Activated CD8-positive, alpha-beta T cell treated with anti-CD3 and anti-CD28 coated beads, Interleukin-2, amount 10 ng/mL, durations not matched to agents 7 days and 5 days (primary cell): Measurements from ENCODE around the gene SLC2A3. TPM values are rescaled to one million over a fixed set of nuclear protein-coding genes. Genes with fewer than 3 reads are reported as not detected.
"Not testable (repeated sequence)": the region's sequence is repeated elsewhere in the genome, so short reads cannot be mapped to it uniquely, and the experiment has no call there.

Experiments used
- ATAC-seq: fragments of 150-1000 bp; cut with Tn5 transposase; one replicate; pipeline ENCODE4 v1.10.0; 2021; ENCODE audit warnings: moderate library complexity
- CTCF ChIA-PET: fragments of 350-600 bp; sonication (Branson Sonifier 250); formaldehyde crosslinking; loops from one replicate; lab custom pipeline; 2021; ENCODE audit warnings: antibody characterized with exemption; lab: Charles Lee
- POLR2A ChIA-PET: fragments of 350-600 bp; sonication (Branson Sonifier 250); formaldehyde crosslinking; loops from one replicate; lab custom pipeline; 2021; ENCODE audit warnings: antibody characterized with exemption; lab: Charles Lee
- DNase-seq: peaks from one replicate; pipeline ENCODE4 v3.0.0-alpha.2; 2020
- H3K27ac Mint-ChIP-seq: one replicate; pipeline ENCODE4 v1.8.0; 2021; ENCODE audit warnings: mild to moderate bottlenecking, mixed read lengths
- H3K27me3 Mint-ChIP-seq: one replicate; pipeline ENCODE4 v1.8.0; 2021; ENCODE audit warnings: low read depth, mixed read lengths
- H3K36me3 Mint-ChIP-seq: one replicate; pipeline ENCODE4 v1.8.0; 2021; ENCODE audit warnings: low read depth, mixed read lengths
- H3K4me1 Mint-ChIP-seq: one replicate; pipeline ENCODE4 v1.8.0; 2021; ENCODE audit warnings: low read depth, mixed read lengths
- H3K4me3 Mint-ChIP-seq: one replicate; pipeline ENCODE4 v1.8.0; 2021; ENCODE audit warnings: mild to moderate bottlenecking, mixed read lengths
- H3K9me3 Mint-ChIP-seq: one replicate; pipeline ENCODE4 v1.8.0; 2022; ENCODE audit warnings: mixed read lengths; ENCODE audit not compliant: insufficient read depth
- total RNA-seq, 2 experiments: library from RNA; stranded (reverse); gene quantifications; one replicate each; pipeline ENCODE4 v1.2.3, GENCODE V29; 2021

Gene SLC2A3
- total RNA-seq, 2 experiments from 2014 or later = 255 to 266 TPM

GRCh38 chr12:7950230-7950943 lies 14.4 kb upstream of the SLC2A3 start:
- ATAC-seq, H3K9me3 Mint-ChIP-seq, H3K27ac Mint-ChIP-seq, DNase-seq, H3K27me3 Mint-ChIP-seq, H3K36me3 Mint-ChIP-seq, CTCF ChIA-PET, POLR2A ChIA-PET, H3K4me3 Mint-ChIP-seq: not testable (repeated sequence)
- peaks cover 10% of the 10 kb centered on the region for H3K4me1 Mint-ChIP-seq

GRCh38 chr12:7948589-7949260 lies 12.7 kb upstream of the SLC2A3 start:
- peaks cover 10% of the 10 kb centered on the region for H3K4me1 Mint-ChIP-seq
- ChIA-PET POLR2A (interaction anchor here (1.3 to 1.4 kb wide), 2 partner anchors 12 to 13 kb away, joined by 4 to 5 read pairs; partner anchors contain the start of gene SLC2A3), CTCF (interaction anchor here (1.1 kb wide), 1 partner anchor 11 kb away, joined by 4 read pairs; no protein-coding TSS in a partner anchor)
- ATAC-seq (no peak), DNase-seq (no peak)
- no peak overlapping the region for H3K4me3 Mint-ChIP-seq
- H3K36me3 Mint-ChIP-seq = no peaks in the 10 kb centered on the region
- H3K27me3 Mint-ChIP-seq = no peaks in the 10 kb centered on the region
- H3K27ac Mint-ChIP-seq = peak overlapping the region; percentile 40
- H3K9me3 Mint-ChIP-seq = no peaks in the 10 kb centered on the region

- H3K9me3 Mint-ChIP-seq = no peaks in the 10 kb centered on the region
- H3K4me3 Mint-ChIP-seq = no peak overlapping the region
- CTCF ChIA-PET = interaction anchor here (1.0 to 2.1 kb wide), 3 partner anchors 10 to 14 kb away, joined by 3 to 8 read pairs (median 5); partner anchors contain the start of gene SLC2A3
- H3K27ac Mint-ChIP-seq = no peak overlapping the region
- H3K27me3 Mint-ChIP-seq = no peaks in the 10 kb centered on the region
- no peak for ATAC-seq
- no peaks in the 10 kb centered on the region for H3K36me3 Mint-ChIP-seq
- no peak for DNase-seq
- POLR2A ChIA-PET = interaction anchor here (0.7 to 0.9 kb wide), 2 partner anchors 11 to 14 kb away, joined by 3 to 4 read pairs; no protein-coding TSS in a partner anchor
- H3K4me1 Mint-ChIP-seq = peaks cover 10% of the 10 kb centered on the region
Observed at GRCh38 chr12:7947011-7947410, 11.0 kb upstream of the SLC2A3 start.

- POLR2A ChIA-PET, H3K27ac Mint-ChIP-seq, H3K9me3 Mint-ChIP-seq, ATAC-seq, DNase-seq, H3K27me3 Mint-ChIP-seq, H3K4me3 Mint-ChIP-seq, H3K36me3 Mint-ChIP-seq: not testable (repeated sequence)
- CTCF ChIA-PET = interaction anchor here (1.5 kb wide), 1 partner anchor 16 kb away, joined by 5 read pairs; no protein-coding TSS in a partner anchor
- H3K4me1 Mint-ChIP-seq = peaks cover 16% of the 10 kb centered on the region
Observed at GRCh38 chr12:7944760-7945159, 8.8 kb upstream of the SLC2A3 start.

DNA sequence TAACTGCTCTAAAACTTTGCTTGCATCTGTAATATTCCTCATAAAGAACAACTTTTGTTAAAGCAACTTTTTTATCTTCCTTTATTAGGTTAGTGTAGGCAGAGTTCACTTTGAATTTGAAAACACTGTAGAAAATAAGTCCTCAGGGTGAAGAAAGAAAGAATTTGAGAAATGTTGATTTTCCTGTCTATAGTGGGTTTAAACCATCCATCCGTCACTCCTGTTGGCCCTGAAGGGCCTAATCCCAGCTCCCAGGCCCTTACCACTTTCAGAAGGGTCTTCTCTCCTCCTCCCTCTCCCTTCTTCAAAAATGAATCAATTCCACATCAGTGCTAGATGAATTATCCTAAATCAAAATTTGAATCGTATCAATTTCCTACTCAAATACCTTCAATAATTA lies 4.9 kb upstream of the SLC2A3 start:
- Mint-ChIP-seq H3K36me3 (no peaks in the 10 kb centered on the region), H3K9me3 (no peaks in the 10 kb centered on the region), H3K27ac (no peak overlapping the region), H3K27me3 (no peaks in the 10 kb centered on the region), H3K4me1 (peaks cover 14% of the 10 kb centered on the region), H3K4me3 (no peak overlapping the region)
- ATAC-seq (no peak), DNase-seq (no peak)
- ChIA-PET CTCF (interaction anchor here (10.7 kb wide), 1 partner anchor 20 kb away, joined by 285 read pairs; no protein-coding TSS in a partner anchor), POLR2A (interaction anchor here (0.8 to 1.1 kb wide), 2 partner anchors 19 to 30 kb away, joined by 3 to 4 read pairs; no protein-coding TSS in a partner anchor)

DNA sequence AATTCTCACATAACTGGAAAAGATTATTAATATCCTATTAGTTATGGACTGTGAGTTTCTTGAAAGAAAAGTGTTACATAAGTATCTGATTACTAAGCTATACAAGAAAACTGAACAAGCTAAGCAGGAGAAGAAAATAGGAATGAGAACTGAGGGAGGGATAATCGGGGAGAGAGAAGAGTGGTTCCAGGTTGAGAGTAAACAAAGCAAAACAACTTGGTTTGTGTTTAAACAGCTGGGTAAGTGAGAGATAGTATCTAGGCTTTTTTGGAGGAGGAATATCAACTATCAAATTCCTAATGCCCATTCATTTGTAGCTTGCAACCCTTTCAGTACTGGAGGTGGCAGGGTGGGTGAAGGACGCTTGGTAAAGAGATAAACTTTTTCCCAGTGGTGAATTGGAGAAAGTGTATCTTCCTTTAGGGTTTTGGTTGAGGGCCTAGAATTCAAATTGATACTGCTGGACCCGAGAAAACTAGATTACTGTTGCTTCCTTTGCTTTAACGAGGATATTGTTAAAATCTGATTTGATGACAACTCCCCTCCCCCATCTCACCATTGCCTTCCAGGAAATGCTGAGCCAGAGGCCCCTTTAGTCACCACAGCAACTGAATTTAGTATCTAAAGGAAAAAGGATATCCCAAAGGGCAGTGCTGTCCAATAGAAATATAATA lies 2.0 kb upstream of the SLC2A3 start:
- Mint-ChIP-seq H3K27me3 (no peaks in the 10 kb centered on the region), H3K4me1 (peaks cover 14% of the 10 kb centered on the region), H3K27ac (peak overlapping the region; percentile 83), H3K4me3 (peak overlapping the region; percentile 57), H3K9me3 (no peaks in the 10 kb centered on the region), H3K36me3 (no peaks in the 10 kb centered on the region)
- ChIA-PET CTCF (interaction anchor here (0.9 to 10.7 kb wide), 5 partner anchors 9 to 140 kb away, joined by 3 to 285 read pairs (median 8); no protein-coding TSS in a partner anchor), POLR2A (interaction anchor here (6.3 to 7.6 kb wide), 2 partner anchors 23 to 34 kb away, joined by 78 to 247 read pairs; no protein-coding TSS in a partner anchor)
- DNase-seq (peak; percentile 60), ATAC-seq (no peak)

DNA sequence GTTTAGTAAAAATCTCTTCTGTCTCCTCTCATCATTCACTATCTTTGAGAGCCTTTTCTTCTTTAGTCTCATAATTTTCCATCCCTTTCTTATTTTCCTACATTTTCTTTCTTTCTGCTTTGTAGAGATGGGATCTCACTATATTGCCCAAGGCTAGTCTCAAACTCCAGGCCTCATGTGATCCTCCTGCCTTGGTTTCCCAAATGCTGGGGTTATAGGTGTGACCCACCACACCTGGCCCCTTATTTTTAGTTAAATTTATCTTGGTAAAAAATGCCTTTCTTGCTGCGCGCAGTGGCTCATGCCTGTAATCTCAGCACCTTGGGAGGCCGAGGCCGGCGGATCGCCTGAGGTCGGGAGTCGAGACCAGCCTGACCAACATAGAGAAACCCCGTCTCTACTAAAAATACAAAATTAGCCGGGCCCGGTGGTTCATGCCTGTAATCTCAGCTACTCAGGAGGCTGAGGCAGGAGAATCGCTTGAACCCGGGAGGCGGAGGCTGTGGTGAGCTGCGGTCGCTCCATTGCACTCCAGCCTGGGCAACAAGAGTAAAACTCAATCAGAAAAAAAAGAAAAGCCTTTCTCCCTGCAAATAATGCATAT lies 996 bp downstream of the SLC2A3 start:
- CTCF ChIA-PET = interaction anchor here (1.1 to 10.7 kb wide), 8 partner anchors 14 to 143 kb away, joined by 3 to 285 read pairs (median 32); no protein-coding TSS in a partner anchor
- Mint-ChIP-seq H3K36me3 (peaks cover 22% of the 10 kb centered on the region), H3K27ac (no peak overlapping the region), H3K27me3 (no peaks in the 10 kb centered on the region), H3K4me1 (peaks cover 24% of the 10 kb centered on the region), H3K4me3 (no peak overlapping the region), H3K9me3 (no peaks in the 10 kb centered on the region)
- no peak for DNase-seq
- POLR2A ChIA-PET = interaction anchor here (1.0 to 7.6 kb wide), 13 partner anchors 9 to 146 kb away, joined by 3 to 247 read pairs (median 7); no protein-coding TSS in a partner anchor
- ATAC-seq = no peak

DNA sequence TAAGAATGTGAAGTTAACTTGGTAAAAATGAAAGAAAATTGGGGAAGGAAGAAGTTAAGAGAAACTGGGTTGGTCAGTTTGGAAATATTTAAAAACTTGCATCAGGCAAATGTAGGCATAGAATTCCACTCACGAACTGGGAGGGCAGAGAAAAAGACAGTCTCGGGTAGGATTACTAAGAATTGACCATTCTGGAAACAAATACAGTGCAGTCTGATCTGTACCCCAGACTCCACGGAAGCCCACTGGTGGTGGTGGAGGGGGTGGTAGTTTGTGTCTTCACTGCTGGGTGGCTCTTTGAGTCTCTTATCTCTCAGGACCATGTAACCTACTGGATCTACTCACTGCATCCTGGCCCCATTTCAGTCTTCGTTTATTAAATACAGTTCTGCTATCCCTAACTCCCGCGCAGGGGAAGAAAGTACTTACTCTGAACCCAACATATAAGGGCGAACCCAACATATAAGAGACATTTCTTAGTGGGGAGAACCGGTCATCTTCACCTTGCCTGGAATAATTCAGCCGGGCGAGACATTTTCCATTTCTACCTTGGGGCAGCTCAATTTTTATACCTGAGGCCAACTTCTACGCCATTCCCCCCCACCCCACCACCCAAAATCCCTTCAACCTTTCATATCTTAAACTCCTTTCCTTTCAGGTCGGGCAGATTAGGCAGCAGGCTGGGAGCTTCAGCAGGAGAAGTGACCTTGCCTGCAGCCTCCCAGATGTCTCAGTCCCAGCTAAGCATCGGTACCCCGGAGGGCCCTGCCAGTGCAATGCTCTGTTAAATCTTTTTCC lies 1.7 kb downstream of the SLC2A3 start:
- DNase-seq = peak; percentile 46

GRCh38 chr12:7933255-7933726 lies 2.7 kb downstream of the SLC2A3 start:
- ATAC-seq (peak; percentile 77), DNase-seq (peak; percentile 88)
- H3K27me3 Mint-ChIP-seq = no peaks in the 10 kb centered on the region
- H3K4me3 Mint-ChIP-seq = no peak overlapping the region
- H3K4me1 Mint-ChIP-seq = peaks cover 30% of the 10 kb centered on the region
- H3K27ac Mint-ChIP-seq = no peak overlapping the region
- H3K36me3 Mint-ChIP-seq = peaks cover 34% of the 10 kb centered on the region
- ChIA-PET POLR2A (interaction anchor here (1.1 to 7.6 kb wide), 11 partner anchors 10 to 105 kb away, joined by 3 to 247 read pairs (median 5); no protein-coding TSS in a partner anchor), CTCF (interaction anchor here (0.6 to 10.7 kb wide), 33 partner anchors 8 to 262 kb away, joined by 3 to 285 read pairs (median 4); no protein-coding TSS in a partner anchor)
- H3K9me3 Mint-ChIP-seq = no peaks in the 10 kb centered on the region

More for the DNA sequence above, 1.7 kb downstream of the SLC2A3 start:
- H3K27me3 Mint-ChIP-seq = no peaks in the 10 kb centered on the region
- CTCF ChIA-PET = interaction anchor here (0.9 to 10.7 kb wide), 23 partner anchors 13 to 143 kb away, joined by 3 to 285 read pairs (median 6); no protein-coding TSS in a partner anchor
- H3K9me3 Mint-ChIP-seq = no peaks in the 10 kb centered on the region
- H3K4me3 Mint-ChIP-seq = no peak overlapping the region
- no peak overlapping the region for H3K27ac Mint-ChIP-seq
- H3K4me1 Mint-ChIP-seq = peaks cover 23% of the 10 kb centered on the region
- peak; percentile 14 for ATAC-seq
- POLR2A ChIA-PET = interaction anchor here (1.3 to 7.6 kb wide), 8 partner anchors 16 to 93 kb away, joined by 3 to 247 read pairs (median 12); no protein-coding TSS in a partner anchor
- H3K36me3 Mint-ChIP-seq = peaks cover 25% of the 10 kb centered on the region
